Hematopoietic multipotent progenitor cell treated with erythropoietin and hydrocortisone succinate and interleukin-3 and kit ligand, for 17 days (in vitro differentiated cells): ENCODE measurements around the gene C20orf144.
"Not testable (repeated sequence)": the region's sequence is repeated elsewhere in the genome, so short reads cannot be mapped to it uniquely, and the experiment has no call there.

Experiments used
- DNase-seq: peaks from one replicate; pipeline ENCODE4 v3.0.0-alpha.2; 2015; ENCODE audit warnings: low spot score

C20orf144 gene

DNA sequence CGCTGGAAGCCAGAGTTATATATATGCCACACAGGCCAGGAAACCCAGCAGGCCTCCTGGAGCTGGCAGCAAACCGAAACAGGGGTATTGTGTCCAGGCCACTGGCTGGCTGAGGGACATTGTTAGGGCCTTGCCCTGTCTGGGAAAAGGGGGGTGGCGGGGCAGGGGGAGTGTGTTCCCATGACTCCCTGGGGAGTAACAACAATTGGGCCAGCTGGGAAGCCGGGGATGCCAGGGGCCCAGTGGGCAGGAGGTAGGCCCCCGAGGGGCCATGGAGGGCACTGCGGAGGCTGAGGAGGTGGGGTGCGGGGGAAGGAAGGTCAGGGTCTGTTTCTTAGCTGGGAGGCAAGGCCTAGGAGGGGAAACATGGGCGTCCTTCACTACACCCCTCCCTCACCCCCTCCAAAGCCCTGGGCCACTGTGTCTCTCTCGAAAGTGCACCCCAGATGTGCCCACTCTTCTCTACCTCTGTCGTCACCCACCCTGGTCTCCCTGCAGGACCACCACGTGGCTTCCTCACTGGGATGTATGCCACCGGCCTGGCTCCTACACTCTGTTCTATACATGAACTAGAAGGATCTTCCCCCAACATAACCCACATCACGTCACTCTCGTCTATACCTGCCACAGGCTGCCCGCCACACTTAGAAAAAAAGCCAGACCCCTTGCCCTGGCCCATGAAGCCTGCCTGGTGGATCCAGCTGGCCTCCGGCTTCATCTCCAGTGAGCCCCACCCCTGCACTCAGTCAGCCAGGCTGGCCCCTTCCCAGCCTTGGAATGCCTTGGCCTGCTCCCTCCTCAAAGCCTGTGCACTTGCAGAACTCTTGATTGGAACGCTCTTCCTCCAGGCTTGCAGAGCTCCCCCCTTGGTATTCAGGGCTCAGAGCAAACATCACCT lies 31.9 kb downstream of the C20orf144 start:
- no peak for DNase-seq

- DNase-seq, result no peak
Measured at GRCh38 chr20:33694639-33695012, 32.5 kb downstream of the C20orf144 start.

DNA sequence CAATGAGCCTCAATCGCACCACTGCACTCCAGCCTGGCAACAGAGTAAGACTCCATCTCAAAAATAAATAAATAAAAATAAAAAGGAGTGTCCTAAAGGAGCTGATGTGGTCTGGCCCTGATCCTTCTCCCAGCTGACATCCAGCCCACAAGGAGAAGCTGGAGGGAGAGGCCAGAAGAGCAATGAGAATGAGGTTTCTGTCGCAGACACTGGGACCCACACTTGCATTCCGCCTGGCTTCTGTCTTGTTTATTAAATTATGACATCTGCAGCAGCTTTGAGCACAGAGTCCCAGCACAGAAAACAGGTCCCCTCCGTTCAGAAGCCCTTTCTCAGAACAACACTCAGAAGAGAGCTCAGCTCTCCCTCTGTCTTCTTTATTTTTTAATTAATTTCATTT lies 34.3 kb downstream of the C20orf144 start:
- DNase-seq, result no peak

GRCh38 chr20:33697129-33697528 lies 35.0 kb downstream of the C20orf144 start:
- DNase-seq, result no peak

DNA sequence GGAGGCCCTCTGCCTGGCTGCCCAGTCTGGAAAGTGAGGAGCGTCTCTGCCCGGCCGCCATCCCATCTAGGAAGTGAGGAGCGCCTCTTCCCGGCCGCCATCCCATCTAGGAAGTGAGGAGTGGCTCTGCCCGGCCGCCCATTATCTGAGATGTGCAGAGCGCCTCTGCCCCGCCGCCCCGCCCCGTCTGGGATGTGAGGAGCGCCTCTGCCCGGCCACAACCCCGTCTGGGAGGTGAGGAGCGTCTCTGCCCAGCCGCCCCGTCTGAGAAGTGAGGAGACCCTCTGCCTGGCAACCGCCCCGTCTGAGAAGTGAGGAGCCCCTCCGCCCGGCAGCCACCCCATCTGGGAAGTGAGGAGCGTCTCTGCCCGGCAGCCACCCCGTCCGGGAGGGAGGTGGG lies 36.8 kb downstream of the C20orf144 start:
- DNase-seq, result not testable (repeated sequence)

- DNase-seq, result not testable (repeated sequence)
Measured at GRCh38 chr20:33700696-33701441, 38.7 kb downstream of the C20orf144 start.

DNA sequence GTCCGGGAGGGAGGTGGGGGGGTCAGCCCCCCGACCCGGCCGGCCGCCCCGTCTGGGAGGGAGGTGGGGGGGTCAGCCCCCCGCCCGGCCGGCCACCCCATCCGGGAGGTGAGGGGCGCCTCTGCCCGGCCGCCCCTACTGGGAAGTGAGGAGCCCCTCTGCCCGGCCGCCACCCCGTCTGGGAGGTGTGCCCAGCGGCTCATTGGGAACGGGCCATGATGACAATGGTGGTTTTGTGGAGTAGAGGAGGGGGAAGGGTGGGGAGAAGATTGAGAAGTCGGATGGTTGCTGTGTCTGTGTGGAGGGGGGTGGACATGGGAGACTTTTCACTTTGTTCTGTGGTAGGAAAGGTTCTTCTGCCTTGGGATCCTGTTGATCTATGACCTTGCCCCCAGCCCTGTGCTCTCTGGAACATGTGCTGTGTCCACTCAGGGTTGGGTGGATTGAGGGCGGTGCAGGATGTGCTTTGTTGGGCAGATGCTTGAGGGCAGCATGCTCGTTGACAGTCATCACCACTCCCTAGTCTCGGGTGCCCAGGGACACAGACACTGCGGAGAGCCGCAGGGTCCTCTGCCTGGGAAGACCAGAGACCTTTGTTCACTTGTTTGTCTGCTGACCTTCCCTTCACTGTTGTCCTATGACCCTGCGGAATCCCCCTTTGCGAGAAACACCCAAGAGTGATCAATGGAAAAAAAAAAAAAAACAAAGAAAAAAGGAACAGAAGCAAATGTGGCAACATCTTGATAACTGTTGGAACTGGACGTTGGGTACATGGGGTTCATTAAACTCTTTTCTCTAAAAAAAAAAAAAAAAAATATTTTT lies 39.7 kb downstream of the C20orf144 start:
- no peak for DNase-seq

DNA sequence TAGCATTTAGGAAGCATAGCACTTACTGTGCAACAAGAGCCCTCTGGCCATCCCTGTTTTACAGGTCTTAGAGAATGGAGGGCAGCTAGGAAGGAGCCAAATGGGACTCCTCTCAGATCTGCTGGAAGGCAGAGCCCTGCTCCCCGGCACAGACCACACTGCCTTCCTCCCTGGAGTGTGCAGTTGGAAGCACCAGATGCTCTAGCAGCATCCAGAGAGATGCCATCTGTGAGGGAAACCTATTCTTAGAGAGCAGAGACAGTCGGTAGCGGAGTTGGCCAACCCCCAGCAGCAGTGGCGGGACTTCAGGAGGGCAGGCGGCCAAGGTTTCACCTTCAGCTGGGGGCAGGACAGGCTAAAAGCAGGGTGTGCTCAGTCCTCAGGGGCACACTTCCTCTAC lies 40.7 kb downstream of the C20orf144 start:
- DNase-seq, result no peak

GRCh38 chr20:33703498-33704137 lies 41.5 kb downstream of the C20orf144 start:
- DNase-seq, result no peak

DNA sequence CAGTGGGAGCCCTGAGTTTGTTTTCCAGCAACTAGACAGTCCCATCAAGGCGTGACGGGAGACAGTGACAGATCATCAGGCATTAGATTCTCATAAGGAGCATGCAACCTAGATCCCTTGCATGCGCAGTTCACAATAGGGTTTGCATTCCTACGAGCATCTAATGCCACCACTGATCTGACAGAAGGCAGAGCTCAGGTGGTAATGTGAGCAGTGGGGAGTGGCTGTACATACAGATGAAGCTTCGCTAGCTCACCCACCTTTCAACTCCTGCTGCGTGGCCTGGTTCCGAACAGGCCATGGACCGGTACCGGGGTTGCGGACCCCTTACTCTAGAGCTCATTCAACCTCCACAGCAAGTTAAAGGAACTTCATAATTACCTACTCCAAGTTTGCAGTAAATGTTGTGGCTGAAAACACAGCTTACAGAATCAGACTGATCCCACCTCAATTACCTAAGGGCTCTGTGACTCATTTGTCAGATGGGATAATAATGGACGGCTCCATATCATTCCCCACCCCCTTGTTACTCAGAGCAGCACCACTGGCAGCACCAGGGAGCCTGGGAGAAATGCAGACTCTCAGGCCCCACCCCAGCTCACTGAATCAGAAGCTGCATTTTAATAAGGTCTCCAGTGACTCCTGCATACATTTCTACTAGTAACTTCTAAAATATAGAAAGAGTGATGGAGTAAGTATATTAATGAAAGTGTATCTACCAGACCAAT lies 42.2 kb downstream of the C20orf144 start:
- DNase-seq, result no peak

- no peak for DNase-seq
Measured at GRCh38 chr20:33707668-33708067, 45.5 kb downstream of the C20orf144 start.

DNA sequence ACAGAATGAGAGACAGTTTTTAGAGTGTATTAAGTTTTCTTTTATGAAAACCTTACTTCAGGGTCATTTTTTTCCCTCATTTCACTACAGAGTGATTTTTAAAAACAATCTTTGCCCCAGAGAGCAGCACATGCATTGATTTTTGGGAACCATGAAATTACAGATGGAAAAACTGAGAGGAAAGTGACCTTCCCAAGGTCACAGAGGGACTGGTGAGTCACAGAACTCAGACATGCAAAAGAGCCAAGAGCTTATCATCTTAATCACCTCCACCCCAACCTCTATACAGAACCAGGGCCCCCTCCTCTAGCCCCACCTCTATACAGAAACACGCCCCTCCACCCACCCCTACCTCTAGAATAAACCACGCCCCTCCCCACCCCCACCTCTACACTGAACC lies 47.3 kb downstream of the C20orf144 start:
- no peak for DNase-seq

DNA sequence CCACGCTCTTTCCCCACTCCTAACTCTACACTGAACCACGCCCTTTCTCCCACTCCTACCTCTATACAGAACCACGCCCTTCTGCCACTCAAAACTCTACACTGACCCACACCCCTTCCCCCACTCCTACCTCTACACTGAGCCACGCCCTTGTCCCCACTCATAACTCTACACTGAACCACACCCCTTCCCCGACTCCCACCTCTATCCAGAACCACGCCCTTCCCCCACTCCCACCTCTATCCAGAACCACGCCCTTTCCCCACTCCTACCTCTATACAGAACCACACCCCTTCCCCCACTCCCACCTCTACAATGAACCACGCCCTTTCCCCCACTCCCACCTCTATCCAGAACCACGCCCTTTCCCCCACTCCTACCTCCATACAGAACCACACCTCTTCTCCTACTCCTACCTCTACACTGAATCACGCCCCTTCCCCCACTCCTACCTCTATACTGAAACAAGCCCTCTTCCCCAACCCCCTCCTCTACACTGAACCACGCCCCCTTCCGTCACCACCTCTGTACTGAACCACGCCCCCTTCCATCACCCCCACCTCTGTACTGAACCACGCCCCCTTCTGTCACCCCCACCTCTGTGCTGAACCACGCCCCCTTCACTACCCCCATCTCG lies 47.9 kb downstream of the C20orf144 start:
- peak; percentile 65 for DNase-seq

- no peak for DNase-seq
Measured at GRCh38 chr20:33710681-33711445, 48.7 kb downstream of the C20orf144 start.

DNA sequence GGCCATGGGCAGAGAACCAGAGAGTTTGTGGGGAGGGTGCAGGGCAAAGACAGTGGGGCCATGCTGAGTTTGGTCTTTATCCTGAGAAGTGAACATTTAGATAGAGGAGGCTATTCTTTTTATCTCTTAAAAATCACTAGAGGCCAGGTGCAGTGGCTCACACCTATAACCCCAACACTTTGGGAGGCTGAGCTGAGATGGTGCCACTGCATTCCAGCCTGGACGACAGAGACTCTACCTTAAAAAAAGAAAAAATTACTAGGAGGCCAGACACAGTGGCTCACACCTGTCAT lies 49.3 kb downstream of the C20orf144 start:
- DNase-seq, result no peak
